EL (cell line): ENCODE measurements around the gene COTL1.

Source experiments
- DNase-seq: peaks from one replicate; pipeline ENCODE4 v3.0.0-alpha.2; 2016

COTL1 gene, protein sequence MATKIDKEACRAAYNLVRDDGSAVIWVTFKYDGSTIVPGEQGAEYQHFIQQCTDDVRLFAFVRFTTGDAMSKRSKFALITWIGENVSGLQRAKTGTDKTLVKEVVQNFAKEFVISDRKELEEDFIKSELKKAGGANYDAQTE

DNA sequence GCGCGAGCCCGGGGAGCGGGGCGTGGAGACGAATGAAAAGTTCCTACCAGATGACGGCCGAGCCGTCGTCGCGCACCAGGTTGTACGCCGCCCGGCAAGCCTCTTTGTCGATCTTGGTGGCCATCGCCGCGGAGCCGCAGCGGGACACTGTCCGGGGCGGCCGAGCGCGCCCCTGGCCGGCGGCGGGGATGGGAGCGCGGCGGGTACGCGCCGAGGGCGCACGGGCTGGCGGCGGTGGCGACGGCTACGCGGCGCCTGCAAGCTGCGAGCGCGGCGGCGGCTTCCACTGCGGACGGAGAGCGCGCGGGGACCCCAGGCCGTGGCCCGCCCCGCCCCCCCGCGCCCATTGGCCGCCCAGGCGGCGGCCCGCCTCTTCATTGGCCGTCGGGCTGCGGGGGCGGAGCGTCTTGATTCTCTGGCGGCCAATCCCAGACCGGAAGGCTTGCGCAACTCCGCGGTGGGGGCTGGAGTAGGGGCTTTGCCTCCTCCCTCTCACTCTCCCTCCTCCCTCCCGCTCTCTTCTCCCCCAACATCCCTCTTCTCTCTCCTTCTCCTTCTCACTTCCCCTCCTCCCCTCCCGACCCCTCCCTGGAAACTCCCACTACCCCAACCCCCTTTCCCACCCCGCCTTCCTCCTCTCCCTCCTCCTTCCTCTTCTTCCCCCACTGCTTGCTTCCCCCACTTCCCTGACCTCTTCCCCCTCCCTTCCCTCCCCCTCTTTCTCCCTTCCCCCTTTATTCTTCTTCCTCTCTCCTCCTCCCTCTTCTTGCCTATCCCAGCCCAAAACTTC lies at the start of gene COTL1:
TSS of gene COTL1 (minus strand) at position 288 of the 790 bp plus-strand sequence. CDS start at position 124, 164 bp downstream.
- peak; percentile 99 for DNase-seq

DNA sequence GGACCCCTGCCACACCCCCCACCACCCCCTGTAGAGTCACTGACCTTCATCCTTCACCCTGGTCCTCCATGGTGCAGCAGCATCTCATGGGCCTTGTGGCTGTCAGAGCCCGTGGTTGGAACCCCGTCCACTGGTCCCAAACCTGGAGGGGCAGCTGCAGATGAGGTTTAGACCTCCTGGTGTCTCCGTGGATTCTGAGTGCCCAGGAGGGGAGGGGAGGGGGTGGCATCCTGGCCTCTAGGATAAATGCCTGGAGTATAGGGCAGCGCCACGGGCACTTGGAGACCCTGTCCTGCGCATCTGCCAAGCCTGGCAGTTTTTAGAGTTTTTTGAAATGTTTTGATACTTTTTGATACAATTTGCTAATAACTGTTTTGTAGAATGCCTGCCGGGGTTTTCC lies 48.0 kb upstream of the COTL1 start:
- DNase-seq = no peak

DNA sequence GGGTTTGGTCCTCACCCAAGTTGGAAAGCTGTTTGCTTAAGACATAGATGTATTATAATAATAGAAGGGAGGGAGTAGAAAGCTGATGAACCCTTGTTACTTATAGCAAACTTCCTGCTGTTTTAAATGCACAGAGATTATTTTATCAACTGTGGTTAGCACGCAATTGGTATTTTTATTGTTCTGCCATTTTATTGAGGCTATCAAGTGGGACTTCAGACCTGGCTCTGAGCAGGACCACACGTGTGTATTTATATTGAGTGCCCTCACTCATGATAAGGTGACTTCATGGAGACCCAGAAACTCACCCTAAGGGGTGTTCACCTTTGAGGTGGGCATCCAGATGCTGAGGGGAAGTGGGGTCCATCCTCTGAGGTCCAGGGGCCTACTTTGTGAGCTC lies 47.5 kb upstream of the COTL1 start:
- DNase-seq = no peak

DNA sequence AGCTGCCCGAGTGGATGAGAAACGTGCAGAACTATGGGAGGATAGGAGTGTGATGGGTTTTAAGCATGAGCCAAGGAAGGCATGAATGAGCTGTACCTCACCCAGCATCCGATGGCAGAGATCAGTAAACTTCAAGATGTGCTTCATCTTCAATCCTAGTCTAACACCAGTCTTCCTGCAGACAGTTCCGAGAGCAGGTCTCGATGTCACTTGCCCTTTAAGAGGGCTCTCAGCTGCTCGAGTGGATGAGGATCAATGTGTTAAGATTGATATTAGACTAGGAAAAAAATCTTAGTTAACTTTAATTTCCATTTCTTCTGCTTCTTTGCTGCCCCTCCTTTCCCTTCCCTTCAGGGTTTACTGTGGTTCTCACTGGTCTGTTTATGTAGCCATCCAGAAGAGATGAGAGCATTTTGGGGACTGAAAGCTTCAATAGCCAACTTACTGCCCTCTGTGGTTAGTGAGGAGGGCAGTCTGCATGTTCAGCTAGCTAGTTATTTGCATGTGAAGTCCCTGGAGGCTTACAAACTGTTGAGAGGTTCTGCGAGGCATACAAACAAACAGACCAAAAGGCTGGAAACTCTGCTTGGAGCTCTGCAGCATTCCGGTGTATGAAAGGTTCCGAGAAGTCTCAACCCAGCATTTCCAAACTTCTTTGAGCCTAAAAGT lies 45.7 kb upstream of the COTL1 start:
- no peak for DNase-seq

DNA sequence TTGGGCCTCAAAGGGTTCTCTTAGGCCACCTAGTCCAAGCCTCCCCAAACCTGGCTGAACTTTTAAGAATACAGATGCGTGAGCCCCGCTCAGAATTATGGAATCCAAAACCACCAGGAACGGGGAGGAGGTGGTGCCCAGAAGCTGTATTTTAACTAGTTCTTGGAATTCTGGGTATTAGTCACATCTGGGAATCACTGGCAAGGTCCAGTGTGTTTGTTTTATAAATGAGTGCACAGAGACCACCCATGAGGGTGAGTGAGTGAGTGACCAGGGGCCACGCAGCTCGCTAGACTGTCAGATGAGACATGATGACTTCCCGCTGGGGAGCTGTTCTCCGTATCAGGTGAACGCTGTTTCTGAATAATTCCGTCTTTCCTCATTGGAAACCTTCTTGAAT lies 44.6 kb upstream of the COTL1 start:
- DNase-seq = no peak

DNA sequence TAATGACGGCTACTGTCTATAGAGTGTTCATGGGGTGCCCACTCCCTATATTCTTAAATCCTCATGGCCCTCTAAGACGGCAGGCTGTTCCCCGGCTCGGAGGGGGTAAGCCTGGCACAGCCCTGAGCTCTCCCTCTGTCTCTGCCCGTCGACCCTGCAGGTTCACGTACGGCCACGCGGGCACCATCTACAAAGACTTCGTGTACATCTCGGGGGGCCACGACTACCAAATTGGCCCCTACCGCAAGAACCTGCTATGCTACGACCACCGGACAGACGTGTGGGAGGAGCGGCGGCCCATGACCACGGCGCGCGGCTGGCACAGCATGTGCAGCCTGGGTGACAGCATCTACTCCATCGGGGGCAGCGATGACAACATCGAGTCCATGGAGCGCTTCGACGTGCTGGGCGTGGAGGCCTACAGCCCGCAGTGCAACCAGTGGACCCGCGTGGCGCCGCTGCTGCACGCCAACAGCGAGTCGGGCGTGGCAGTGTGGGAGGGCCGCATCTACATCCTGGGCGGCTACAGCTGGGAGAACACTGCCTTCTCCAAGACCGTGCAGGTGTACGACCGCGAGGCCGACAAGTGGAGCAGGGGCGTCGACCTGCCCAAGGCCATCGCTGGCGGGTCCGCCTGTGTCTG lies 43.7 kb upstream of the COTL1 start:
- no peak for DNase-seq

DNA sequence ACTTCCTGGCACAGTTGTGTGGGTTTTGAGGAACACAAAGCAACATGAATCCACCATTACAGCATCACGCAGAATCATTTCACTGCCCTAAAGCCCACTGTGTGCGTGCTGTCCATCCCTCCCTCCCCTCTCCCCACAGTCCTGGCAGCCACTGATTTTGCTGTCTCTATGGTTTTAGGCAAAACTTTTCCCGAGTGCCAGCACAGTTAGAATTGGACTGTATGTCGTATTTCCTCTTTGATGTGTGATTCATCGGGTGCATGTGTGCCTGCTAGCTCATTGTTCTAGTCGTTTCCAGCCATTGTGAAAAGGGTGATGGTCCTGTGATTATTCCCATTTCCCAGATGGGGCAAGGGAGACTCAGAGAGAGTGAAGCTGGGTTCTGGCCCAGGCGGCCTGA lies 43.1 kb upstream of the COTL1 start:
- no peak for DNase-seq

DNA sequence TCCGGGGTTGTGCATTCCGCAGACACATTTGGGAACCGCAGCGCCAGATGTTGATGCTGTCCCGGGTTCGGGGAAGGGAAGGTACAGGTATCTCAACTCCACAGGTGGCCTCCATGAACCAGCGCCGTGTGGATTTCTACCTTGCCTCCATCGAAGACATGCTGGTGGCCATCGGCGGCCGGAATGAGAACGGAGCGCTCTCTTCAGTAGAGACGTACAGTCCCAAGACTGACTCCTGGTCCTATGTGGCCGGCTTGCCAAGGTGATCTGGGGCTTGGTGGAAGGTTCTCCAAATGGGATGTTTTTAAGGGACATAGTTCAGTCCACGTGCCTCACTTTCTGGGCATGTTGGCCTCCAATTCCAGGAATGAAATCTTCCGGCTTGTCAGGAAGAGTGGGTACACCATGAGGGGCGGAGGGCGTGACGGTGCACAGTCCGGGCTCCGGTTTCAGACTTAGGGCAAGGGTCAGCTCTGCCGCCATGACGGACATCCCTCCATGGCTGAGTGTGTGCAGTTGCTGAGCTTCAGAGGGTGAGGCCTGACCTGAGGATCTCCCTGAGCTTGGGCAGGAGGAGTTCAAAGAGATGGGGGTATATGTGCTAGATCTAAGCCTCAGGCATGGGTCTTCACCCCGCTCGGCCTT lies 41.9 kb upstream of the COTL1 start:
- DNase-seq = no peak

DNA sequence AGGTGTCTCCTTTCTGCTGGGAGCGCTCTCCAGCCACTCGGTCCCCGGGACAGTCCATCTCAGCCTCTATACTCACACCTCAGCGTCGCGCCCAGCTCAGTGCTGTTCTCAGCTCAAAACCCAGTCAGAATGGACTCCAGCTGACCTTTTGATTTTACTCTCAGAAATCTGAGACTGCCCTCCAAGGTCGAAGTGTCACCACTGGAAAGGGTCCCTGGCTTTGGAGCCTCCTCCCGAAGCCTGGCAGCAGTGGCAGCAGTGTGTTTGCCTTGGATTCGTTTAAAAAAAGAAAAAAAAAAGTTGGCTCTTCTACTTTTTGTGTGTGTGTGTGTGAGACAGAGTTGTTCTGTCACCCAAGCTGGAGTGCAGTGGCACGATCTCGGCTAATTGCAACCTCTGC lies 40.8 kb upstream of the COTL1 start:
- DNase-seq = no peak

DNA sequence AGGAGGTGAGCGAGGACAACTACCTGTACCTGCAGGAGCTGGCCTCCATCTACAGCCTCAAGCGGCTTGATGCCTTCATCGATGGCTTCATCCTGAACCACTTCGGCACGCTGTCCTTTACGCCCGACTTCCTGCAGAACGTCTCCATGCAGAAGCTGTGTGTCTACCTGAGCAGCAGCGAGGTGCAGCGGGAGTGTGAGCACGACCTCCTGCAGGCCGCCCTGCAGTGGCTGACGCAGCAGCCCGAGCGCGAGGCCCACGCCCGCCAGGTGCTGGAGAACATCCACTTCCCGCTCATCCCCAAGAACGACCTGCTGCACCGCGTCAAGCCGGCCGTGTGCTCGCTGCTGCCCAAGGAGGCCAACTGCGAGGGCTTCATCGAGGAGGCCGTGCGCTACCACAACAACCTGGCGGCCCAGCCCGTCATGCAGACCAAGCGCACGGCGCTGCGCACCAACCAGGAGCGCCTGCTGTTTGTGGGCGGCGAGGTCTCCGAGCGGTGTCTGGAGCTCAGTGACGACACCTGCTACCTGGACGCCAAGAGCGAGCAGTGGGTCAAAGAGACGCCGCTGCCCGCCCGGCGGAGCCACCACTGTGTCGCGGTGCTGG lies 39.5 kb upstream of the COTL1 start:
- no peak for DNase-seq

DNA sequence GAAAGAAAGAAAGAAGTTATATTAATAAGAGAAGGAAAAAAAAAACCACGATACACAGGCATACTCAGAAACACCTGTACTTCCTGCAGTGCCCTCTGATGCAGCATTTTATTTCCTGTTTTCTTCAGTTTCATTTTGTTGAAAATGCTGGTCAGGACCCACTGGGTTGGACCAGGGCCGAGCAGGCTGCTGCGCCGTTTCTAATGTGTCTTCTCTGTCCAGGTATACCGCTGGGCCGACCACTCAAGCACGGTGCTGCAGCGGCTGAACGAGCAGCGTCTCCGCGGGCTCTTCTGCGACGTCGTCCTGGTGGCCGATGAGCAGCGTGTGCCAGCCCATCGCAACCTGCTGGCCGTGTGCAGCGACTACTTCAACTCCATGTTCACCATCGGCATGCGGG lies 38.8 kb upstream of the COTL1 start:
- DNase-seq = no peak

DNA sequence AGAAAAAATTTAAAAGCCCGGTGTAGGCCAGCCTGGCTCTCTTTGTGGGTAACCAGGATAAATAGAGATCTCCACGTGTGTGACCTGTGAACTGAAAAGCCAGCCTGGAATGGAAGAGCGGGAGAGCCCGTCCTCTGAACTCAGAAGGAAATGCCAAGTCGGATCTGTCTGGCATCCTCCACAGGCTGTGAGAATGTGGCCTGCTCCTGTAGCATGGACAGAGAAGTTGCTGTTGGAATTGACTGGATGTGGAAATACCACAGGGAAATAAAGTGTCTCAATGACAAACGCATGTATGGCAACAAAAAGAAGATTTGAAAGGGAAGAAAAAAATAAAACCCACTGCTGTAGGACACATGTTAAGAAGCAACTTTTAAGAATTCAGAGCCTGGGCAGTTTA lies 37.1 kb upstream of the COTL1 start:
- no peak for DNase-seq

DNA sequence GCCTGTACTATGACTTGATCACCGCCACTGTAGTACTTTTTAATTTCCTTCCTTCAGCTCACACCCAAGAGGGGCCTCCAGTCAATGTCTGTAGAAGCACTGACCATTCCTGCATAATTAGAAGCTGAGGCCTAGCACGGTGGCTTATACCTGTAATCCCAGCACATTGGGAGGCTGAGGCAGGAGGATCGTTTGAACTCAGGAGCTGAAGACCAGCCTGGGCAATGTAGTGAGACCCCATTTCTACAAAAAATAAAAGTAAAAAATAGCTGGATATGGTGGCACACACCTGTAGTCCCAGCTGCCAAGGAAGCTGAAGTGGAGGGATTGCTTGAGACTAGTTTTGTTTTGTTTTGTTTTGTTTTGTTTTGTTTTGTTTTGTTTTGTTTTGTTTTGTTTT lies 36.4 kb upstream of the COTL1 start:
- no peak for DNase-seq

DNA sequence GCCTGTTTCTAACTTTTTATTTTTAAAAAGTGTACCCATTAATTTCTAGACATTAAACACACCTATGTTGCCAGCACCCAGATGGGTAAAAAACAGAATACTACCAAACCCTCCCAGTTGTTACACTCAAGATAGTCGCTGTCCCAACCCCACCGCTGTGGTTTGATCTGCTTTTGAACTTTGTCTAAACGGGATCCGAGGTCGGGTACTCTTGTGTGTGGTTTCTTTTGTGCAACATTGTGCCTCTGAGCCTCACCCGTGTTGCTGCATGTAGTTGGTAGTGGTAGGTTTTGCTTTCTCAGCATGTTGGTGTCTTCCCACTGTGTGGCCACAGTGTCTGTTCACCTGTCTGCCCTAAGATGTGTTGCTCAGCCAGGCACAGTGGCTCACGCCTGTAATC lies 34.7 kb upstream of the COTL1 start:
- no peak for DNase-seq

DNA sequence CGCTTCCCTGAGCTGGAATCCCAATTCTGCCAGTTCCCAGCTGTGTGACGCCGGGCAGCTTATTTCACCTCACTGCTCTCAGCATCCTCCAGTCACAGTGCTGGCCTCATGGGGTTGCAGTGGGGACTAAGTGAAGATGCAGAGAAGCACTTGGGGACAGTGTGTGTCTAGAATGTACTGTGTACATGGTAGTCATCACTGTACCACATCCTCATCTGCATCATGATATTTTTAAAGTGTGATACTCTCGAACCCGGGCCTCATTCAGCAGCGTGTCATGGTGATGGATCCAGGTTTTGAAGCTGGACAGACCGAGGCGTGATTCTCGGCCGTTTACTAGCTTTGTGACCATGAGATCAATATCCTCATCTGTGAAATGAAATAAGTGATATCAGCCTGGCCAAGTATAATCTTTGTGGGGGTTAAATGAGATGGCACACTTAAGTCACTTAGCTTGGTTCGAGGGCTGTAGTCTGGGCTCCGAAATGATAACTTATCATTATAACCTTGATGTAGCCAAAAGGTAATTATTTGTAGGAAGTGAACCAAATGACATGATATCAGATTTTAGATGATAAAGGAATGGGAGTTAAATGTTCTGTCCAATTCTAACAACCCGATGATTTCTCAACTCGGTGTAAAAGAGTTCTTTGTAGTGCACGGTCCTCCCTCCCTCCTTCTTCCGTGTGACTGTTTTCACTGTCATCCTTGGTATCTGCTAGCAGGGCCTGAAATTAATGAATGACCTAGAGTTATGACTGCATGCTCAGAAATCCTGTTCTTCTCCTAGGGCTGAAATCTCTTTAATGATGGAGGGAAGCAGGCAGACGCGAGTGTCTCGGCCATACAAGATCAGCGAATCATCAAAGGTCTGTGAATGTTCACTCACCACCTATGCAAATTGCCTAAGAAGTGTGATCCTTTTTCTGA lies 32.4 kb upstream of the COTL1 start:
- DNase-seq = peak; percentile 71

DNA sequence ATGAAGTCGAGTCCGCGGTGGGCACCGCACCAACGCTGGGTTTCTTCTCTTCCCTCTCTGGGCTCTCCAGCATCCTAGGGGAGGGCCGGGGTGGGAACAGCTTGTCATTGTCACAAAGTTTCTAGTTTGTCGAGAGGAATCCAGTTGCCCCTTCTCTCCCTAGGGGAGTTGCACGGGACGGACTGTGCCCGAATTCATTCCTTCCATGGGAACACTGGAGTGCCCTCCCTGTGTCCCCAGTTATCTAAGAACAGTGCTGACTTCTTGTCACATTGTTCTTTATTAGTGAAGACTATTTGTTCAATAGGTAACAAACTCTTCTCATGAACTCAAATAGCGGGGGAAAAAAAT lies 31.6 kb upstream of the COTL1 start:
- no peak for DNase-seq

DNA sequence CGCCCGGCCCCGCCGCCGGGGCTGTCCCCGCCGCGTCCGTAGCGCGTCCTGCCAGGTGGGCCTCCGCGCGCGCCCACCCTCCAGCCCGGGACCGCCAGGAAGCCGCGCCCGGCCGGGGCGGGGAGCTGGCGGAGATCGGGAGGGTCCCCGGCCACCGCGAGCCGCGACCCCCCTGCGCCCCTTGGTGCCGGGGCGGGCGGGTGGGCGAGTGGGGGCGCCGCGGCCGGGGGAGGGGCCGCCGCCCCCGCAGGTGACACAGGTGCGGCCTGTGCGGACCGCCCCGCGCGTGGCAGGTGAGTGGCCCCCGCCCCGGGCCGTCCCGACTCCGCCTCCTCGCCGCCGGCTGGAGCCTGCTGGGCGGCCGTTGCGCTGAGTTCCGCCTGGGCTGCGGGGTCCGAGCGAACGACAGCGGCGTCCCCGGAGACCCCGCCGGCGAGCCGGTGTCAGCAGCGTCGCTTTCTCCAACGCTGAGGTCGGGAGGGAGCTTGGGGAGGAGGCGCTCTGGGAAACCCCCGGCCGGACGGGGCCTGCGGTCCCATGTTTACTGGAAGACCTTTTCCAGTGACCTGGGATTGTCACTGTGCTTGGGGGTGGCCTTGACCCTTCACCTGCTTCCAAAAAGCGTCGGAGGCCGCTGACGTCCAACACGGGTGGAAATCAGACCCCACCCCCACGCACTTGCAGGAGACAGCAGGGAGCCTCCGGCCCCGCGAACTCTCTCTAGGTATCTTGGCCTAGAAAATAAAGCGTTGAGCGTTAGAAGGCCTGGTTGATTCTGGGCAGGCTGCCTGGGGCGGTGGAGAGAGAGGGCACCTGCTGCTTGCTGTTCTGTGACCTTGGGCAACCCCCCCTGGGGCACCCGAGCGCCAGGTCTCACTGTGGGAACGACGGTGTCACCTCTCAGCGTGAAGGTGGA lies 31.0 kb upstream of the COTL1 start:
- DNase-seq = no peak

DNA sequence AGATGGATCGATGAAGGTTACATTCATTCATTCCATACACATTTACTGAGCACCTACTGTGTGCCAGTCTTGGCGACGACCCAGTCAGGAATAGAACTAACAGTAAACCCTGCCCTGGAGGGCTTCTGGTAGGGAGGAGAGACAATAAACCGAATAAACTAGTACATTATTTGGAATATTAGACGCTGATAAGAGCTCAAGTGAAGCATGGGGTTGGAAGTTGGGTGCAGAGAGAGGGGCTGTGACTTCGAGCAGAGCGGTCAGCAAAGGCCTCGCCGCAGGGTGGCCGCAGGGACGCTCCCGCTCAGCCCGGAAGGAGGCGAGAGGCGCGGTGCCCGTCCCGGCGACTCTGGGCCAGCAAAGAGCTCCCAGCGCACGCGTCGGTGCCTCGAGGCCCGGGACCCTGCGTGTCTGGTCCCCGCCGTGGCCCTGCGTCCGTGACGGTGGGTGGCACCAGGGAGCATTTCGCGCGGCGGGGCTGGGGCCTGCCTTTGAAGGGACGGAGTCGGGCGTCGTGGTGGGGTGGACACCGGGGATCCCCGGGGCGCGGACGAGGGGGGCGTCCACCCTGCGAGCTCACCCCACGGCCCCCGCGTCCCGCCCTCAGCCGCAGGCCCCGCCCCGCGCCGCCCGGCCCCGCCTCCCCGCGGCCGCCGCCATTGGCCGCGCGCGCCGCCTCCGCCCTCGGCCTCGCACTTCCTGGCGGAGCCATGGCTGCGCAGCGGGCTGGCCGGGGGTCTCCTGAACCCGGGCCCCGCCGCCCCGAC lies 30.1 kb upstream of the COTL1 start, which contains the start of gene KLHL36:
TSS of gene KLHL36 (plus strand) at position 684 of the 767 bp plus-strand sequence. CDS start 2,357 bp downstream, outside the sequence.
- peak; percentile 43 for DNase-seq

DNA sequence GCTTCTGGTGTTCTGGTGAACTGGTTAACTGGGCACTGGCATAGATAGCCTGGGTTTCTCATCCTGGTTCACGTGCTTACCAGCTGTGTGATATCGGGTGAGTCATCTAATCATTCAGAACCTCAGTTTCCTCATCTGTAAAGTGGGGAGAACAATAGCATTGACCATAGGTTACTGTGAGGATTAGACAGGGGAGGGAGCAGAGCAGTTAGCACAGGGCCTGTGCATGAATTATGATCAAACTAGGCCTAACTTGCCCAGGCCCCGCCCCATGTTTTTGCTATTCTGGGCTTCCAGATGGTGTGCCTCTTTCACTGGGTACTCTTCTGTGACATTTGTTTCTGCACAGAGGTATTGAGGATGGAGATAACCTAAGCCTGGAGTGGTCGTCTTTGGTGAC lies 25.8 kb upstream of the COTL1 start:
- peak; percentile 14 for DNase-seq

DNA sequence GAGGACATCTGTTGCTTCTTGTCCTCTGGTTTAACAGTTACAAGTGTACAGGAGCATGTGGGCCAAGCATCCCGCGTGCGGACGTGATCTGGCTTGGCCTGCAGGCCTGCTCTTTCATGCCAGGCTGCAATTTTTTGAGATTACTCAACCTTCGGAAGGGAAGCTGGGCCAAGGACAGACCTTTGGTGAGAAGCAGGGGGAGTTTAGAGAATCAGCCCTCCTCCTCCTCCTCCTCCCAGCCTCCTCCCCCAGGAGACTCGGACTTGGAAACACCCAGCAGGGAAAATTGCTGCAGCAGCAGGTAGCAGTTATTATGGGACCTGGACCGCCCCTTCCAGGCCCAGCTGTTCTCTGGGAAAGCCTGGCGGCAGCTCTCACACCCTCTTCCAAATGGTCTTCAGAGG lies 25.3 kb upstream of the COTL1 start:
- peak; percentile 96 for DNase-seq
